ENCODE measurements around the gene ELL2. TPM values are rescaled to one million over a fixed set of nuclear protein-coding genes. Genes with fewer than 3 reads are reported as not detected.

ELL2 gene
- total and polyA plus RNA-seq, 2 donors (not counting 1 experiment from before 2014, with no cell fraction given): 7.2 to 27.0 TPM

DNA sequence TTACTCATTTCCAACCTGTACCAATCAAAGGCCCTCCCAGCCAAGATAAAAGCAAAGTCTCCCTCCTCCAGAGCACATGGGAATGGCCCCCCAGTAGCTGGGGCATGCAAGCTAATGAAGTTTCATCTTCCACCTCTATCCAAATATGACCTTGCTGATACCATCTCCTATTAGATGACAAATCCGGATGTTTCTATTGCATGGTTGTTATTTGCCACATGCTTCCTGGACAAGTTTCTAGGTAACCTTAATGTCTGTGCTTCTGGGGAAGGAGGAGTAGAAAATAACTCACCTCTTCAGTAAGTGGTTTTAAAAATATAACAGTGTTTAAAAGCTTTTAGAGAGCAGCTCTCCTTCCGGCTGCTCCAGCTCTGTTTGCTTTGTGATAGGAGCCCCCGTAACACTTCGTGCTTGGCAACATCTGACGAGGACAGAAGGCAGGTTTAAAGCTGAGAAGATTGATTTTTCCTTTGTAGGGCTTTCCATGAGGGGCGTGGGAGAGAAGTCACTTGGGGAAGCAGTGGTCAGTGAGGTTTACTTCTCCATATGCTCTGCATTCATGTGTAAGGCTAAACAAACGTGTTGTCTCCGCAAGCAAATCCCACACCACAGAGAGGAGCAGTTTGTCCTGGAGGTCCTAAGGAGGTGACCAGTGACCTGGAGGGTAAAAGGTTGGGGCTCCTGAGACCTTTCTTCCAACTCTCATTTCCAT lies 98.8 kb downstream of the ELL2 start:
- Histone ChIP-seq H4K20me1 (ENCODE audit: control insufficient read depth, insufficient read depth, low read length, poor library complexity, severe bottlenecking) (no peaks in the 10 kb centered on the region), H3K79me2 (ENCODE audit: control insufficient read depth, insufficient read depth, low read length) (no peaks in the 10 kb centered on the region), H3K9me3 (ENCODE audit: control extremely low read depth in 1 of 3, control insufficient read depth in 2 of 3, insufficient read depth in 1 of 3, low read length in 2 of 3) (no peaks in the 10 kb centered on the region), H3K27me3 (replicated peaks in 1 of 4; ENCODE audit: control extremely low read depth in 1 of 4, control insufficient read depth in 3 of 4, insufficient read depth in 4 of 4, low read length in 3 of 4) (peaks cover 0 to 6% (median 1%) of the 10 kb centered on the region in 4 experiments), H3K27ac (ENCODE audit: low read length in 2 of 2) (no peak overlapping the region), H3K36me3 (replicated peaks in 1 of 2; ENCODE audit: control extremely low read depth in 1 of 2, control insufficient read depth in 1 of 2, extremely low read depth in 1 of 2, insufficient read depth in 2 of 2, low read length in 1 of 2) (no peaks in the 10 kb centered on the region), H3K4me3 (ENCODE audit: control extremely low read depth in 1 of 5, extremely low read depth in 1 of 5, insufficient read depth in 1 of 5, low read depth in 2 of 5, low read length in 4 of 5) (no peak overlapping the region), H3K4me2 (replicated peaks; ENCODE audit: low read depth, low read length, poor library complexity, severe bottlenecking) (no peak overlapping the region), H3K4me1 (ENCODE audit: control insufficient read depth in 2 of 2, insufficient read depth in 2 of 2, low read length in 2 of 2) (peaks cover 15 to 21% of the 10 kb centered on the region in 2 donors), H3K9ac (ENCODE audit: low read length) (no peak overlapping the region), H2AFZ (ENCODE audit: insufficient read depth, low read depth, low read length, poor library complexity, severe bottlenecking) (no peak overlapping the region)
- Mint-ChIP-seq H3K27me3 (peaks cover 11% of the 10 kb centered on the region), H3K4me3 (no peak overlapping the region), H3K9me3 (ENCODE audit: insufficient read depth) (no peaks in the 10 kb centered on the region), H3K27ac (no peak overlapping the region), H3K4me1 (peaks cover 36% of the 10 kb centered on the region)
- ATAC-seq (ENCODE audit: low read depth): no peak
- CTCF ChIA-PET: interaction anchor here (0.5 to 7.0 kb wide), 6 partner anchors 8 to 740 kb away, joined by 3 to 151 read pairs (median 8); no protein-coding TSS in a partner anchor
- intact Hi-C loops (cut with micrococcal nuclease): loop anchor here (5.0 kb wide), 1 partner anchor 99 kb away; the partner anchor contains the start of gene ELL2
- no peak for DNase-seq
- TF ChIP-seq EZH2 (IDR thresholded peaks at IDR 0.05; ENCODE audit: borderline replicate concordance, insufficient read depth, low read depth, low read length, poor library complexity, severe bottlenecking): no peak
- TF ChIP-seq, protein P1, sequence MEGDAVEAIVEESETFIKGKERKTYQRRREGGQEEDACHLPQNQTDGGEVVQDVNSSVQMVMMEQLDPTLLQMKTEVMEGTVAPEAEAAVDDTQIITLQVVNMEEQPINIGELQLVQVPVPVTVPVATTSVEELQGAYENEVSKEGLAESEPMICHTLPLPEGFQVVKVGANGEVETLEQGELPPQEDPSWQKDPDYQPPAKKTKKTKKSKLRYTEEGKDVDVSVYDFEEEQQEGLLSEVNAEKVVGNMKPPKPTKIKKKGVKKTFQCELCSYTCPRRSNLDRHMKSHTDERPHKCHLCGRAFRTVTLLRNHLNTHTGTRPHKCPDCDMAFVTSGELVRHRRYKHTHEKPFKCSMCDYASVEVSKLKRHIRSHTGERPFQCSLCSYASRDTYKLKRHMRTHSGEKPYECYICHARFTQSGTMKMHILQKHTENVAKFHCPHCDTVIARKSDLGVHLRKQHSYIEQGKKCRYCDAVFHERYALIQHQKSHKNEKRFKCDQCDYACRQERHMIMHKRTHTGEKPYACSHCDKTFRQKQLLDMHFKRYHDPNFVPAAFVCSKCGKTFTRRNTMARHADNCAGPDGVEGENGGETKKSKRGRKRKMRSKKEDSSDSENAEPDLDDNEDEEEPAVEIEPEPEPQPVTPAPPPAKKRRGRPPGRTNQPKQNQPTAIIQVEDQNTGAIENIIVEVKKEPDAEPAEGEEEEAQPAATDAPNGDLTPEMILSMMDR (IDR thresholded peaks at IDR 0.05): no peak
- POLR2A ChIA-PET: no interaction called here
- WGBS (ENCODE audit: insufficient coverage): 87% methylated on average over 5 of the region's 8 CpGs
